Loucy (cell line): ENCODE data around the gene PPP1R13B.

Experiments used
- EZH2phosphoT487 ChIP-seq: fragments of 200-600 bp; IDR thresholded peaks from 2 replicates; pipeline ENCODE4 v1.6.1; 2018; ENCODE audit warnings: antibody characterized with exemption, mild to moderate bottlenecking, moderate library complexity, borderline replicate concordance
- TF ChIP-seq, protein P1 (sequence below): fragments of 200-600 bp; sonication (generic); conservative IDR thresholded peaks from 2 replicates; pipeline ENCODE4 v1.5.1; 2014; ENCODE audit warnings: mild to moderate bottlenecking, antibody characterized with exemption, low read length

GRCh38 chr14:103732868-103733620 lies 114.3 kb downstream of the PPP1R13B start:
- TF ChIP-seq, protein P1, sequence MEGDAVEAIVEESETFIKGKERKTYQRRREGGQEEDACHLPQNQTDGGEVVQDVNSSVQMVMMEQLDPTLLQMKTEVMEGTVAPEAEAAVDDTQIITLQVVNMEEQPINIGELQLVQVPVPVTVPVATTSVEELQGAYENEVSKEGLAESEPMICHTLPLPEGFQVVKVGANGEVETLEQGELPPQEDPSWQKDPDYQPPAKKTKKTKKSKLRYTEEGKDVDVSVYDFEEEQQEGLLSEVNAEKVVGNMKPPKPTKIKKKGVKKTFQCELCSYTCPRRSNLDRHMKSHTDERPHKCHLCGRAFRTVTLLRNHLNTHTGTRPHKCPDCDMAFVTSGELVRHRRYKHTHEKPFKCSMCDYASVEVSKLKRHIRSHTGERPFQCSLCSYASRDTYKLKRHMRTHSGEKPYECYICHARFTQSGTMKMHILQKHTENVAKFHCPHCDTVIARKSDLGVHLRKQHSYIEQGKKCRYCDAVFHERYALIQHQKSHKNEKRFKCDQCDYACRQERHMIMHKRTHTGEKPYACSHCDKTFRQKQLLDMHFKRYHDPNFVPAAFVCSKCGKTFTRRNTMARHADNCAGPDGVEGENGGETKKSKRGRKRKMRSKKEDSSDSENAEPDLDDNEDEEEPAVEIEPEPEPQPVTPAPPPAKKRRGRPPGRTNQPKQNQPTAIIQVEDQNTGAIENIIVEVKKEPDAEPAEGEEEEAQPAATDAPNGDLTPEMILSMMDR = no peak
- TF ChIP-seq EZH2phosphoT487 = no peak
